PC-3 (cell line): Measurements from ENCODE around the gene GSTM2.

Experiments
- CTCF ChIP-seq: fragments of 300-600 bp; sonication (generic); conservative IDR thresholded peaks from 2 replicates; pipeline ENCODE4 v1.5.1; 2017; ENCODE audit warnings: antibody characterized with exemption, low read depth, mild to moderate bottlenecking, low read length
- EZH2 ChIP-seq: fragments of 300-600 bp; sonication (generic); IDR thresholded peaks from one replicate; pipeline ENCODE4 v1.6.1; 2017; ENCODE audit warnings: antibody characterized with exemption, mild to moderate bottlenecking, low read length; ENCODE audit not compliant: unreplicated experiment

- TF ChIP-seq CTCF (peak; percentile 28; the same call in 1 of the 2 replicates), EZH2 (no peak)
These were observed 50.6 kb downstream of the GSTM2 start for GRCh38 chr1:109718495-109718894.
